Peyer's patch (tissue), 4 donors: Measurements from ENCODE around the gene GLIS1. TPM values are rescaled to one million over a fixed set of nuclear protein-coding genes. Genes with fewer than 3 reads are reported as not detected.

Experiments used
- DNase-seq, 3 donors: peaks; one replicate each; pipeline ENCODE4 v3.0.0-alpha.2; 2017 to 2019
- H3K27ac ChIP-seq, 4 donors: fragments of 200-600 bp; sonication (generic); one replicate each; pipeline ENCODE4 v1.5.1; 2016 to 2019
- H3K27me3 ChIP-seq, 2 donors: fragments of 200-600 bp; sonication (generic); one replicate each; pipeline ENCODE4 v1.5.1; 2019
- H3K36me3 ChIP-seq, 3 donors: fragments of 200-600 bp; sonication (generic); one replicate each; pipeline ENCODE4 v1.5.1; 2016 to 2019
- H3K4me1 ChIP-seq, 4 donors: fragments of 200-600 bp; sonication (generic); one replicate each; pipeline ENCODE4 v1.5.1; 2016 to 2019
- H3K4me3 ChIP-seq, 4 donors: fragments of 200-600 bp; sonication (generic); 1 replicate in 3 of 4; 2 replicates in 1 of 4; pipeline ENCODE4 v1.5.1; 2016 to 2019; ENCODE audit warnings: mild to moderate bottlenecking in 1 of 4
- H3K9me3 ChIP-seq, 4 donors: fragments of 200-600 bp; sonication (generic); one replicate each; pipeline ENCODE4 v1.5.1; 2016 to 2019; ENCODE audit warnings: mild to moderate bottlenecking in 1 of 4
- CTCF ChIP-seq, 6 experiments: fragments of 450-650 bp in 4 of 6; fragments of 200-600 bp in 2 of 6; sonication (generic) in 1 of 6; IDR thresholded peaks; one replicate each; pipeline ENCODE4 v1.5.1; 2017 to 2019; ENCODE audit warnings: antibody characterized with exemption in 6 of 6, mild to moderate bottlenecking in 3 of 6, moderate library complexity in 1 of 6
- POLR2A ChIP-seq, 2 donors: fragments of 450-650 bp; IDR thresholded peaks; one replicate each; pipeline ENCODE4 v1.5.1; 2017; ENCODE audit warnings: antibody characterized with exemption in 2 of 2, mild to moderate bottlenecking in 2 of 2, moderate library complexity in 2 of 2
- total RNA-seq, 4 donors: library from RNA; depleted of rRNA; stranded (reverse); fragments of >200 nt; gene quantifications; one replicate each; pipeline ENCODE4 v1.1.0, GENCODE V29; 2016

The GLIS1 gene
- total RNA-seq, 4 donors from 2014 or later = 0.54 to 1.7 (median 0.66) TPM; not detected in 1

DNA sequence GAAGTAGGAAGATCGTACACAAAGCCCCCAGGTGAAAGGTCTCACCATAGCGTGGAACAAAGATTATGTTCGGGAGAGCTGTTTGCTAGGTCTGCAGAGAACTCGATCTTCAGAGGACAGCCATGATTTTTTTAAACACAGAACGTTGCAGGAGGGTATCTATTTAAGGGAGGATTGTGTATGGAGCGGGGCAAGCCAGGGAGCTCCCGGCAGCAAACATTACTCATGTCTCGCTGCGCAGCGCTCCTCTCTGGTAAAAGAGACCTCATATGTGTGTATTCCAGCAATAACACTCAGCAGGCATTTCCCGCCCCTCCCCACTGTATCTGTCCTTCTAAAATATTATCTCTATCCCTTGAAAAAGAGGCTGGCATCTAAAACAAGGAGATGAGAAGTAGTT, 2.7 kb downstream of the GLIS1 start:
- no peak overlapping the region for H3K4me3 ChIP-seq
- no peaks in the 10 kb centered on the region for H3K36me3 ChIP-seq
- TF ChIP-seq POLR2A (IDR thresholded peaks at IDR 0.05) = no peak
- no peak for TF ChIP-seq CTCF (IDR thresholded peaks at IDR 0.05)
- DNase-seq = no peak
- no peak overlapping the region for H3K27ac ChIP-seq
- peaks cover 0 to 10% of the 10 kb centered on the region in 2 donors for H3K27me3 ChIP-seq
- H3K4me1 ChIP-seq = peaks cover 0 to 24% (median 10%) of the 10 kb centered on the region in 4 donors
- no peaks in the 10 kb centered on the region for H3K9me3 ChIP-seq

- peaks cover 0 to 10% of the 10 kb centered on the region in 2 donors for H3K27me3 ChIP-seq
- H3K4me1 ChIP-seq = peaks cover 0 to 24% (median 10%) of the 10 kb centered on the region in 4 donors
- H3K9me3 ChIP-seq = no peaks in the 10 kb centered on the region
- no peak for TF ChIP-seq CTCF (IDR thresholded peaks at IDR 0.05)
- no peak for TF ChIP-seq POLR2A (IDR thresholded peaks at IDR 0.05)
- no peak for DNase-seq
- no peak overlapping the region for H3K4me3 ChIP-seq
- no peaks in the 10 kb centered on the region for H3K36me3 ChIP-seq
- peak overlapping the region in 1 of 4 donors; percentile 43 for H3K27ac ChIP-seq
These were observed 3.3 kb downstream of the GLIS1 start for GRCh38 chr1:53735681-53736080.

GRCh38 chr1:53735261-53735660, 3.7 kb downstream of the GLIS1 start:
- no peaks in the 10 kb centered on the region for H3K36me3 ChIP-seq
- no peak overlapping the region for H3K4me3 ChIP-seq
- TF ChIP-seq CTCF (IDR thresholded peaks at IDR 0.05) (no peak), POLR2A (IDR thresholded peaks at IDR 0.05) (no peak)
- peak overlapping the region in 2 of 4 donors; percentile 43 to 47 for H3K27ac ChIP-seq
- H3K27me3 ChIP-seq = peaks cover 0 to 10% of the 10 kb centered on the region in 2 donors
- no peak for DNase-seq
- H3K4me1 ChIP-seq = peaks cover 0 to 24% (median 10%) of the 10 kb centered on the region in 4 donors
- H3K9me3 ChIP-seq = no peaks in the 10 kb centered on the region

DNA sequence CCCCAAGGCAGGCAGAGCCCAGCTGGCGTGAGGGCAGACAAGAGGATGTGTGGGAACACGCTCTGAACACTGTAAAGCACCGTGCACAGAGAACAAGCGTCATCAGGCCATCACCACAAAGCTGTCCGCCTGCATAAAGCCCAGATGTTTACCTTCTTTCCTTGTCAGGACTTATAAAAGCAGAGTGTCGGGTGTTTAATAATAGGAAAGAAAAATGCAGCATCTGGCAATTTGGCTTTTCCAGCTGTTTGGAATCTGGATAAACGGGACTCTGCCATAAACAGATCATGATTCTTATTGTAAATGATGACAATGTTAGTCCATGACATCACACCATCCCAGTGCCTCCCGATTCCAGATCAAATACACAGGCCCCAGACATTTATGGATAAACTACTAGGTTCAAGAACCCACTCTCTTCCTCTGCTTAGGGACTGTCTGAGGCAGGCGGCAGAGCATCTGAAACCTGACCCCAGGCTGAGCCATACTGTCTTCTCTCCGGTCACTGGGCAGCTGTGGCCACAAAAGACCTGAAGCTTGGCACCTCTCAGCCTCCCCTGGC, 4.2 kb downstream of the GLIS1 start:
- Histone ChIP-seq H3K27me3 (peaks cover 0 to 10% of the 10 kb centered on the region in 2 donors), H3K36me3 (no peaks in the 10 kb centered on the region), H3K4me3 (no peak overlapping the region), H3K9me3 (no peaks in the 10 kb centered on the region), H3K27ac (peak overlapping the region in 2 of 4 donors; percentile 43 to 47), H3K4me1 (peaks cover 0 to 21% (median 10%) of the 10 kb centered on the region in 4 donors)
- no peak for DNase-seq
- no peak for TF ChIP-seq CTCF (IDR thresholded peaks at IDR 0.05)
- TF ChIP-seq POLR2A (IDR thresholded peaks at IDR 0.05) = no peak

DNA sequence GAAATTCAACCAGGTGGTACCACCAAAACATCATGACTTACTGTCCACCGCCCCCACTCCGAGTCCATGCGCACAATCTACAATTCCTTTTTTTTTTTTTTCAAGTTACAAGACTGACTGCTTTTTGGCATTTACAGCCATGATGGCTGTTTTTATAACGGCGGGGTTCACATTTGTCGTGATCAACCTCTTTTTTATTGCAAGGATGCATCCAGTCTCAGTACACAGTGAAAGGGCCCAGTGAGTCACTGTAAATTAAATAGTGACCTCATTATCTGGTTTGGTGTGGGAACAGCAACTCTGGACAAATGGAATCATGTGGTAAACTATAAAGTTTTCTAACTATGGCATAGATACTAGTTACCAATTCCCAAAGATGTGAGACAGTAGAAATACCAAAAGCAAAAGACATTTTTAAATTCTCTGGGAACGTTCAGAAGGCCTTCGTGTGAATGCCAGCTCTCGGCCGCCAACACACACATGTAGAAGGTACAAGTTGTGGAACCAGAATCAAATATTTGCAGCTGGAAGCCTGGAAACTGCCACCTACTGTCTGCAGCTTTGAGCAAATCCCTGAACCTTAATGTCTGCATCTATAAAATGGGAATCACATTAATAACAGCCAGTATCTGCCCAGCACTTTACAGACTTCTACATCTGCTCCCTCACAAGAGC, 4.9 kb downstream of the GLIS1 start:
- peaks cover 0 to 18% (median 8%) of the 10 kb centered on the region in 4 donors for H3K4me1 ChIP-seq
- H3K27ac ChIP-seq = peak overlapping the region in 2 of 4 donors; percentile 43 to 47
- H3K9me3 ChIP-seq = no peaks in the 10 kb centered on the region
- peaks cover 0 to 10% of the 10 kb centered on the region in 2 donors for H3K27me3 ChIP-seq
- no peaks in the 10 kb centered on the region for H3K36me3 ChIP-seq
- no peak overlapping the region for H3K4me3 ChIP-seq
- no peak for DNase-seq
- TF ChIP-seq POLR2A (IDR thresholded peaks at IDR 0.05) (no peak), CTCF (IDR thresholded peaks at IDR 0.05) (no peak)
